ENCODE data around the gene TRIM14.

TRIM14 gene

GRCh38 chr9:98142925-98143481 is 24.0 kb upstream of the TRIM14 start:
- Histone ChIP-seq H3K4me3 (ENCODE audit: low read depth, low read length) (no peak overlapping the region), H3K27ac (no peak overlapping the region), H3K4me2 (ENCODE audit: low read length) (no peak overlapping the region), H3K79me2 (no peaks in the 10 kb centered on the region), H2AFZ (no peak overlapping the region), H3K9ac (no peak overlapping the region), H3K4me1 (peaks cover 4% of the 10 kb centered on the region), H3K36me3 (ENCODE audit: control insufficient read depth, insufficient read depth, low read length) (no peaks in the 10 kb centered on the region), H3K27me3 (ENCODE audit: control insufficient read depth, insufficient read depth, low read length) (no peaks in the 10 kb centered on the region), H3K9me3 (ENCODE audit: control insufficient read depth, low read length) (no peaks in the 10 kb centered on the region)
- TF ChIP-seq CTCF (IDR thresholded peaks at IDR 0.05): no peak

GRCh38 chr9:98142182-98142907 is 23.3 kb upstream of the TRIM14 start:
- Histone ChIP-seq H2AFZ (no peak overlapping the region), H3K9me3 (ENCODE audit: control insufficient read depth, low read length) (no peaks in the 10 kb centered on the region), H3K4me3 (ENCODE audit: low read depth, low read length) (no peak overlapping the region), H3K27ac (no peak overlapping the region), H3K4me2 (ENCODE audit: low read length) (no peak overlapping the region), H3K27me3 (ENCODE audit: control insufficient read depth, insufficient read depth, low read length) (no peaks in the 10 kb centered on the region), H3K79me2 (no peaks in the 10 kb centered on the region), H3K9ac (no peak overlapping the region), H3K4me1 (peaks cover 4% of the 10 kb centered on the region), H3K36me3 (ENCODE audit: control insufficient read depth, insufficient read depth, low read length) (no peaks in the 10 kb centered on the region)
- no peak for TF ChIP-seq CTCF (IDR thresholded peaks at IDR 0.05)

- no peak overlapping the region for H2AFZ ChIP-seq
- TF ChIP-seq CTCF (IDR thresholded peaks at IDR 0.05): no peak
Observed at GRCh38 chr9:98140503-98140902, 21.5 kb upstream of the TRIM14 start.

GRCh38 chr9:98136489-98136888 is 17.5 kb upstream of the TRIM14 start:
- Histone ChIP-seq H3K36me3 (ENCODE audit: control insufficient read depth, insufficient read depth, low read length) (no peaks in the 10 kb centered on the region), H2AFZ (no peak overlapping the region), H3K4me3 (ENCODE audit: low read depth, low read length) (no peak overlapping the region), H3K9me3 (ENCODE audit: control insufficient read depth, low read length) (no peaks in the 10 kb centered on the region), H3K27ac (no peak overlapping the region), H3K27me3 (ENCODE audit: control insufficient read depth, insufficient read depth, low read length) (no peaks in the 10 kb centered on the region), H3K4me2 (ENCODE audit: low read length) (no peak overlapping the region), H3K9ac (no peak overlapping the region), H3K79me2 (no peaks in the 10 kb centered on the region), H3K4me1 (no peaks in the 10 kb centered on the region)
- no peak for TF ChIP-seq CTCF (IDR thresholded peaks at IDR 0.05)

More at GRCh38 chr9:98140503-98140902, 21.5 kb upstream of the TRIM14 start:
- Histone ChIP-seq H3K9ac (no peak overlapping the region), H3K27ac (no peak overlapping the region), H3K79me2 (no peaks in the 10 kb centered on the region), H3K36me3 (ENCODE audit: control insufficient read depth, insufficient read depth, low read length) (no peaks in the 10 kb centered on the region), H3K4me2 (ENCODE audit: low read length) (no peak overlapping the region), H3K4me3 (ENCODE audit: low read depth, low read length) (no peak overlapping the region), H3K4me1 (no peaks in the 10 kb centered on the region), H3K27me3 (ENCODE audit: control insufficient read depth, insufficient read depth, low read length) (no peaks in the 10 kb centered on the region), H3K9me3 (ENCODE audit: control insufficient read depth, low read length) (no peaks in the 10 kb centered on the region)

- H3K79me2 ChIP-seq: no peaks in the 10 kb centered on the region
- H2AFZ ChIP-seq: no peak overlapping the region
- H3K4me3 ChIP-seq (ENCODE audit: low read depth, low read length): no peak overlapping the region
- no peaks in the 10 kb centered on the region for H3K27me3 ChIP-seq (ENCODE audit: control insufficient read depth, insufficient read depth, low read length)
- H3K27ac ChIP-seq: no peak overlapping the region
- no peak overlapping the region for H3K4me2 ChIP-seq (ENCODE audit: low read length)
- TF ChIP-seq CTCF (IDR thresholded peaks at IDR 0.05): no peak
- H3K9ac ChIP-seq: no peak overlapping the region
- H3K9me3 ChIP-seq (ENCODE audit: control insufficient read depth, low read length): no peaks in the 10 kb centered on the region
- no peaks in the 10 kb centered on the region for H3K36me3 ChIP-seq (ENCODE audit: control insufficient read depth, insufficient read depth, low read length)
- H3K4me1 ChIP-seq: no peaks in the 10 kb centered on the region
Observed at GRCh38 chr9:98135938-98136337, 16.9 kb upstream of the TRIM14 start.

Measured in parathyroid adenoma (tissue), 2 donors.